HG03439 (cell line): ENCODE data around the gene PIP4K2A.

ENCODE experiments used
- ATAC-seq: cut with Tn5 transposase; IDR thresholded peaks from one replicate; pipeline ENCODE4 v1.9.1; 2021; ENCODE audit warnings: mild to moderate bottlenecking, moderate library complexity; ENCODE audit not compliant: unreplicated experiment

The PIP4K2A gene

GRCh38 chr10:22643116-22643515 is 71.3 kb downstream of the PIP4K2A start:
- no peak for ATAC-seq

- no peak for ATAC-seq
Measured at GRCh38 chr10:22641743-22642142, 72.6 kb downstream of the PIP4K2A start.

- ATAC-seq = no peak
Measured at GRCh38 chr10:22640359-22640758, 74.0 kb downstream of the PIP4K2A start.

- no peak for ATAC-seq
Measured at GRCh38 chr10:22638863-22639262, 75.5 kb downstream of the PIP4K2A start.

- no peak for ATAC-seq
Measured at GRCh38 chr10:22637491-22637890, 76.9 kb downstream of the PIP4K2A start.

GRCh38 chr10:22635650-22636049 is 78.7 kb downstream of the PIP4K2A start:
- no peak for ATAC-seq

- ATAC-seq = no peak
Measured at GRCh38 chr10:22634606-22635459, 79.5 kb downstream of the PIP4K2A start.

GRCh38 chr10:22634093-22634492 is 80.3 kb downstream of the PIP4K2A start:
- ATAC-seq = no peak

GRCh38 chr10:22633528-22633927 is 80.8 kb downstream of the PIP4K2A start:
- ATAC-seq = no peak

- no peak for ATAC-seq
Measured at GRCh38 chr10:22633106-22633505, 81.3 kb downstream of the PIP4K2A start.

GRCh38 chr10:22631646-22632278 is 82.6 kb downstream of the PIP4K2A start:
- ATAC-seq = no peak

GRCh38 chr10:22631185-22631584 is 83.2 kb downstream of the PIP4K2A start:
- ATAC-seq = no peak

GRCh38 chr10:22630234-22631174 is 83.9 kb downstream of the PIP4K2A start:
- peak; percentile 82 for ATAC-seq

- ATAC-seq = peak; percentile 27
Measured at GRCh38 chr10:22629852-22630233, 84.5 kb downstream of the PIP4K2A start.

GRCh38 chr10:22629126-22629525 is 85.3 kb downstream of the PIP4K2A start:
- no peak for ATAC-seq

GRCh38 chr10:22628309-22628708 is 86.1 kb downstream of the PIP4K2A start:
- ATAC-seq = no peak

- no peak for ATAC-seq
Measured at GRCh38 chr10:22626784-22627183, 87.6 kb downstream of the PIP4K2A start.

GRCh38 chr10:22625516-22626290 is 88.7 kb downstream of the PIP4K2A start:
- no peak for ATAC-seq

GRCh38 chr10:22624287-22624738 is 90.1 kb downstream of the PIP4K2A start:
- ATAC-seq = no peak

- ATAC-seq = no peak
Measured at GRCh38 chr10:22623633-22624253, 90.6 kb downstream of the PIP4K2A start.
